CD4-positive, CD25-positive, alpha-beta regulatory T cell (primary cell): ENCODE results near the gene FAM227B. TPM values are rescaled to one million over a fixed set of nuclear protein-coding genes. Genes with fewer than 3 reads are reported as not detected.

Experiments used
- ATAC-seq, 2 donors: fragments of 150-1000 bp; cut with Tn5 transposase; one replicate each; pipeline ENCODE4 v1.10.0; 2021; ENCODE audit warnings: low read depth in 2 of 2, moderate number of reproducible peaks in 2 of 2, moderate library complexity in 1 of 2
- DNase-seq, 3 donors: peaks; one replicate each; pipeline versions ENCODE4 v3.0.0 to v3.0.0-alpha.2; 2012 to 2022; ENCODE audit warnings: mixed read lengths in 1 of 3
- H3K27ac ChIP-seq: one replicate; pipeline ENCODE4 v1.7.0; 2013; ENCODE audit warnings: mild to moderate bottlenecking, low read length; ENCODE audit not compliant: insufficient read depth, poor library complexity, severe bottlenecking
- H3K27me3 ChIP-seq: one replicate; pipeline ENCODE4 v1.7.0; 2013; ENCODE audit warnings: low read length; ENCODE audit not compliant: control insufficient read depth, insufficient read depth
- H3K36me3 ChIP-seq: one replicate; pipeline ENCODE4 v1.7.0; 2013; ENCODE audit warnings: mild to moderate bottlenecking, low read length, moderate library complexity; ENCODE audit not compliant: control insufficient read depth, insufficient read depth
- H3K4me1 ChIP-seq: 2 replicates; pipeline ENCODE4 v1.7.0; 2013; ENCODE audit warnings: mild to moderate bottlenecking, low read length; ENCODE audit not compliant: insufficient read depth, control insufficient read depth, poor library complexity, severe bottlenecking
- H3K4me3 ChIP-seq: one replicate; pipeline ENCODE4 v1.7.0; 2013; ENCODE audit warnings: low read depth, mild to moderate bottlenecking, low read length, moderate library complexity
- H3K9me3 ChIP-seq, 2 experiments: 1 replicate in 1 of 2; 2 replicates in 1 of 2; pipeline ENCODE4 v1.7.0; 2013; ENCODE audit warnings: low read length in 2 of 2, mild to moderate bottlenecking in 1 of 2, moderate library complexity in 1 of 2; ENCODE audit not compliant: control insufficient read depth in 2 of 2
- H3K27ac Mint-ChIP-seq, 3 donors: one replicate each; pipeline ENCODE4 v1.8.0; 2020 to 2022; ENCODE audit warnings: mild to moderate bottlenecking in 3 of 3, mixed read lengths in 3 of 3, moderate library complexity in 2 of 3
- H3K27me3 Mint-ChIP-seq: one replicate; pipeline ENCODE4 v1.8.0; 2022; ENCODE audit warnings: mild to moderate bottlenecking, mixed read lengths
- H3K36me3 Mint-ChIP-seq: one replicate; pipeline ENCODE4 v1.8.0; 2020; ENCODE audit warnings: mixed read lengths
- H3K4me1 Mint-ChIP-seq, 4 donors: one replicate each; pipeline ENCODE4 v1.8.0; 2020 to 2022; ENCODE audit warnings: mixed read lengths in 4 of 4, mild to moderate bottlenecking in 1 of 4
- H3K4me3 Mint-ChIP-seq, 4 donors: one replicate each; pipeline ENCODE4 v1.8.0; 2020 to 2022; ENCODE audit warnings: mild to moderate bottlenecking in 4 of 4, mixed read lengths in 4 of 4, moderate library complexity in 3 of 4
- H3K9me3 Mint-ChIP-seq, 7 donors: one replicate each; pipeline ENCODE4 v1.8.0; 2020 to 2022; ENCODE audit warnings: mixed read lengths in 7 of 7, mild to moderate bottlenecking in 3 of 7, moderate library complexity in 2 of 7
- polyA plus RNA-seq, 4 donors: library from polyadenylated mRNA; unstranded; fragments of 300-500 nt; fragmentation: Illumina TruSeq; gene quantifications; one replicate each; pipeline ENCODE4 v1.2.3, GENCODE V29; 2021
- total RNA-seq: library from RNA; stranded (reverse); gene quantifications from one replicate; pipeline ENCODE4 v1.2.3, GENCODE V29; 2022

Gene FAM227B
- total and polyA plus RNA-seq, 5 donors from 2014 or later, result 4.5 to 18.3 (median 15.1) TPM

DNA sequence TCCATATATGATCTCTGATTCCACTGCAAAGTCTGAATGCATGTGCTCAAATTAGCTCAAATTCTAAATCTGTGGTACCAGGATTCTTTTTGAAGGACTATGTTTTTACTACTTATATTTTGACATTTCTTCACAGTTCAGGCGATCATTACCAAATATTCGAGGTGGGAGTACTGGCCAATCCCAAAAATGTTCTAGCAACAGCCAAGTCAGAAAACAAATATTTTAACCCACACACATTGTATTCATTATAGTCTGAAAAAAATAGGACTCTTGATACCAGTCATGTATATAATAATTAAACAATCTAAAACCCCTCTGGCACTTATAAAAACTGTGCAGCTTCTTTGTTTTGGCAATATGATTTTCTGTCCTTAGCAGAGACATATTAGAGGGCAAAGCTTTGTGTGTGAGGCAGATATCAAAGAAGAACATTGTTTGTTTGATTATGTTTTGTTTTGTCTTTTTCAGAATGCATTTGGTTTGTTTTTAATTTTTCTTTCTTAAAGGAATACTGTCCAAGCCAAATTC is 160.1 kb downstream of the FAM227B start:
- no peak for ATAC-seq
- no peaks in the 10 kb centered on the region for H3K9me3 ChIP-seq
- H3K4me1 Mint-ChIP-seq, result no peaks in the 10 kb centered on the region

DNA sequence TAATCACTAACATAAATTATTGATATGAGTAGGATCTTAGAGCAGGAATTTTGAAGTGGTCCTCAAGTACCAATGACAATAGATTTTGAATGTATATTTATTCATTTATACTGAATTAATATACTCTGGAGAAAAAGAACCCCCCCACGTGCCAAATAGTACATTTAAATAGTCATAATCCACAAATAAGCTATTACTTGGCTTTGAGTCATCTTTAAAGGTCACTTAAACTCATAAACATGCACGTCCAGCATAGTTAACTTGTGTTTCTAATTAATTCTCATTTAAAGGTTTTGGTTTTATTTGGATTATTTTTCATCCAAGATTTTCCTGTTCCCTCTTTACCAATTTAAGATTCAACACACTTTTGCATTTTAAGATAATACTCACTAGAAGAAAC is 162.5 kb downstream of the FAM227B start:
- Histone ChIP-seq H3K4me1 (no peaks in the 10 kb centered on the region), H3K4me3 (no peak overlapping the region), H3K9me3 (no peaks in the 10 kb centered on the region), H3K27me3 (no peaks in the 10 kb centered on the region), H3K36me3 (no peaks in the 10 kb centered on the region), H3K27ac (no peak overlapping the region)
- H3K27me3 Mint-ChIP-seq, result peaks cover 25% of the 10 kb centered on the region
- DNase-seq (no peak), ATAC-seq (no peak)
- no peaks in the 10 kb centered on the region for H3K9me3 Mint-ChIP-seq
- H3K4me1 Mint-ChIP-seq, result no peaks in the 10 kb centered on the region
- no peaks in the 10 kb centered on the region for H3K36me3 Mint-ChIP-seq
- no peak overlapping the region for H3K4me3 Mint-ChIP-seq
- no peak overlapping the region for H3K27ac Mint-ChIP-seq

More for the DNA sequence above, 160.1 kb downstream of the FAM227B start:
- Mint-ChIP-seq H3K27me3 (peaks cover 19% of the 10 kb centered on the region), H3K36me3 (no peaks in the 10 kb centered on the region), H3K9me3 (no peaks in the 10 kb centered on the region), H3K27ac (no peak overlapping the region), H3K4me3 (no peak overlapping the region)
- Histone ChIP-seq H3K4me3 (no peak overlapping the region), H3K27ac (no peak overlapping the region), H3K4me1 (no peaks in the 10 kb centered on the region), H3K27me3 (no peaks in the 10 kb centered on the region), H3K36me3 (no peaks in the 10 kb centered on the region)
- no peak for DNase-seq

DNA sequence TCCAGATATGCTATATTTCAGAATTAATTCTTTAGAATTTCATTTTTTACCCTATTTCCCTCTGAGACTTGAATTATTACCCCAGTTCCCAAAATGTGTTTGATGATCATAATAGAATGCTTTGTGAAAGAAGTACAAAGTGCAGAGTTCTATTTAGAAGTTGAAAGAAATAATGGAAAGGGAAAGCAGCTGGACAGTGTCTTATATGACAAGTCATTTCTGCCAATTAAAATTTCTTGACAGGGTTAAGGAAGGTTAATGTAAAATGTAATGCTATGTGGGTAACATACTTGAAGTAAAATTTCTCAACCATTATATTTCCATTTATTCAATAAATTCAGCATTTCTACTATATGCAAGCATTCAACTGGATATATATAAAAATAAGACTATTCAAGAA is 164.5 kb downstream of the FAM227B start:
- Histone ChIP-seq H3K4me3 (no peak overlapping the region), H3K9me3 (no peaks in the 10 kb centered on the region), H3K4me1 (no peaks in the 10 kb centered on the region), H3K27ac (no peak overlapping the region), H3K36me3 (no peaks in the 10 kb centered on the region), H3K27me3 (no peaks in the 10 kb centered on the region)
- Mint-ChIP-seq H3K27me3 (peaks cover 22% of the 10 kb centered on the region), H3K27ac (no peak overlapping the region), H3K4me3 (no peak overlapping the region), H3K9me3 (no peaks in the 10 kb centered on the region), H3K36me3 (no peaks in the 10 kb centered on the region), H3K4me1 (no peaks in the 10 kb centered on the region)
- ATAC-seq (no peak), DNase-seq (no peak)

DNA sequence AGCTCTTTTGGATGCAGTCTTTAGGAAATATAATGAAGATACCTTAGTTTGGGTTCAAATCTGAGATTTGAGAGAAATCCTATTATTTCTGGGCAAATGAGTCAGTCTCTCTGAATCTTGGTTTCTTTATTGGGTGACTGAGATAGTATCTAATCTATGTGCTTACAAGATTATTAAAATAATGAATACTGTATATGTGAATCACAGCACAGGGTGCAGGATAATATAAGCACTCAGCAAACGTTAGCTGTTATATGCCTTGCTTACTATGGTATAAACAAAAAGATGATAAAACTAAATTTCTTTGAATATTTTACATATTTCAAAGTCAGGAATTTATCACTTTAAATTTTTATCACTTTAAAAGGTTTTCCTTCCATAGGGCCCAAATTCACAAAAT is 168.0 kb downstream of the FAM227B start:
- H3K27ac ChIP-seq, result no peak overlapping the region
- no peak overlapping the region for H3K4me3 ChIP-seq
- H3K9me3 Mint-ChIP-seq, result no peaks in the 10 kb centered on the region
- no peaks in the 10 kb centered on the region for H3K36me3 Mint-ChIP-seq
- ATAC-seq, result no peak
- no peaks in the 10 kb centered on the region for H3K4me1 ChIP-seq
- H3K9me3 ChIP-seq, result no peaks in the 10 kb centered on the region
- H3K27me3 ChIP-seq, result peaks cover 3% of the 10 kb centered on the region
- H3K27me3 Mint-ChIP-seq, result peaks cover 16% of the 10 kb centered on the region
- H3K36me3 ChIP-seq, result no peaks in the 10 kb centered on the region
- no peak overlapping the region for H3K4me3 Mint-ChIP-seq
- no peak overlapping the region for H3K27ac Mint-ChIP-seq
- no peaks in the 10 kb centered on the region for H3K4me1 Mint-ChIP-seq
- DNase-seq, result no peak

DNA sequence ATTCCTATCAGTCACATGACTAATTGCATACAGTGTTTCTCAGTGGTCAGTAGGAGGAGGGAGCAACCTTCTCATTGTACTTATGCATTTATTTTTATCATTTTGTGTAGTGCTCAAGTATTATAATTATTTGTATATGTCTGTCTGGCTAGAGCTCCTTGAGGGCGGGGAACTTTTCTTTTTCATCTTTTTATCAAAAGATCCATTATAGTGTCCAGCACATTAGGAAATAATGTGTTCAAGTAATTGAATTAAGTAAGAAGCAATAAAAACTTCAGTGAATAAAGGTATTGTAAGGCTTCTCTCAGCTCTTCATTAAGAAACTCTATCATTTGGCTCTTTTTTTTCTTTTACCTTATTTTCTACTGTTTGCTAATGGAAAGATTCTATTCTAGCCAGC is 178.8 kb downstream of the FAM227B start:
- no peaks in the 10 kb centered on the region for H3K36me3 ChIP-seq
- no peaks in the 10 kb centered on the region for H3K4me1 ChIP-seq
- no peak overlapping the region for H3K27ac ChIP-seq
- DNase-seq (no peak), ATAC-seq (no peak)
- Mint-ChIP-seq H3K27me3 (peaks cover 19% of the 10 kb centered on the region), H3K4me3 (no peak overlapping the region), H3K36me3 (no peaks in the 10 kb centered on the region), H3K9me3 (no peaks in the 10 kb centered on the region), H3K27ac (no peak overlapping the region), H3K4me1 (peaks cover 0 to 7% (median 5%) of the 10 kb centered on the region in 4 donors)
- no peaks in the 10 kb centered on the region for H3K9me3 ChIP-seq
- H3K4me3 ChIP-seq, result no peak overlapping the region
- peaks cover 4% of the 10 kb centered on the region for H3K27me3 ChIP-seq

DNA sequence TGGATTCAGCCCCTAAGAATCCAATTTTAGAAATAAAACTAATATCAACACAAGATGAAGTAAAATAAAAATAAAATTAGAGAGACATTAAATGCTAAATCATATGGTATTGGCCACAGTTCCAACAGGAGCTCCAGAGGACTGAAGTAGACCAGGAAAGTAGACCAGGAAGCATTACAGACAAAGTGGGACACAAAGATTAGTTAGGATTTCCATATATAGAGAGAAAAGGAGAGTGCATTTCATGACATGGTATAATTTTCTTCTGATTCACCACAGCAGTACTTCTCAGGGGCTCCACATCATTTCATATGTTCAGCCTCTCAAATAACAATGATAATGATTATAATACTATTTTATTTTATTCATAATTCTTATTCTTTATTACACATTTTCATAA is 179.3 kb downstream of the FAM227B start:
- H3K27me3 Mint-ChIP-seq, result peaks cover 18% of the 10 kb centered on the region
- Histone ChIP-seq H3K4me3 (no peak overlapping the region), H3K9me3 (no peaks in the 10 kb centered on the region), H3K36me3 (no peaks in the 10 kb centered on the region), H3K27ac (no peak overlapping the region), H3K4me1 (no peaks in the 10 kb centered on the region), H3K27me3 (peaks cover 4% of the 10 kb centered on the region)
- DNase-seq (no peak), ATAC-seq (no peak)
- peaks cover 0 to 7% (median 5%) of the 10 kb centered on the region in 4 donors for H3K4me1 Mint-ChIP-seq
- no peak overlapping the region for H3K27ac Mint-ChIP-seq
- no peak overlapping the region for H3K4me3 Mint-ChIP-seq
- H3K9me3 Mint-ChIP-seq, result no peaks in the 10 kb centered on the region
- no peaks in the 10 kb centered on the region for H3K36me3 Mint-ChIP-seq

DNA sequence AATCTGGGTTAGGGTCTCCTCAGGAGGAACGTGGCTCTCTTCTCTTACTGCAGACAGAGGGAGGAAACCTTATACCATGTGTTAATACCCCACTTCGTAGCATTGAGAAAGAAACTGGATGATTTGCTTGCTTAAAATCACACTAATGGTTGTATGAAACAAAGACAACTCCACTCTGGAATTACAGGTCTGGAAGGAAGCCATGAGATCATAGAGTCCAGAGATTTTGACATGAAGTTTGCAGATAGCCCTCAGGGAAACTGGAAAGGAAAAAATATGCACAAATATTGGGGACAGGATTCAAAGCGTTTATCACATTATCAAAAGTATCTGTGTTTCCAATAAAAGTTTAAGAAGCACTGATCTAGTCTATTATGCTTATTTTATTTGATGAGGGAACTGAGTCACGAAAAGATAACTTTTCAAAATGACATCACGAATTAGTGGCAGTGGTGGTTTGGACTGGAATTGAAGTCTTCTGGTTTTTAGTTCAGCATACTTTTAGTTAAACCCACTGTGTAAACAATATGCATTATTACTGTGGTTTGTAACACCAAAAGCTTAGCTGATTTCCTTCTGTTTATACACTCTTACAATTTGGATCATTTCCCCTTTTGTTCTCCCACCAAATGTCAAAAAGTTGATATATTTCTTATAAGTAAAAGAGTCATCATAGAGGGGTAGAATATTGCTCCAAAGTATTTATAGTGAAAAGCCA is 180.8 kb downstream of the FAM227B start:
- peaks cover 0 to 7% (median 5%) of the 10 kb centered on the region in 4 donors for H3K4me1 Mint-ChIP-seq
- H3K4me3 ChIP-seq, result no peak overlapping the region
- no peak for ATAC-seq

More for the DNA sequence above, 180.8 kb downstream of the FAM227B start:
- H3K36me3 ChIP-seq, result no peaks in the 10 kb centered on the region
- H3K27me3 ChIP-seq, result no peaks in the 10 kb centered on the region
- no peaks in the 10 kb centered on the region for H3K9me3 Mint-ChIP-seq
- H3K4me3 Mint-ChIP-seq, result no peak overlapping the region
- H3K9me3 ChIP-seq, result no peaks in the 10 kb centered on the region
- DNase-seq, result no peak
- no peaks in the 10 kb centered on the region for H3K4me1 ChIP-seq
- H3K27me3 Mint-ChIP-seq, result peaks cover 14% of the 10 kb centered on the region
- no peaks in the 10 kb centered on the region for H3K36me3 Mint-ChIP-seq
- no peak overlapping the region for H3K27ac ChIP-seq
- H3K27ac Mint-ChIP-seq, result no peak overlapping the region
